ENCODE data around the gene MLLT3. TPM values are rescaled to one million over a fixed set of nuclear protein-coding genes. Genes with fewer than 3 reads are reported as not detected.
A peak's percentile ranks its signal among the peaks of the same experiment; 100 is the strongest.

MLLT3 gene
- total and polyA plus RNA-seq, 2 of the 13 experiments (the other 11 are each of a cell fraction or from before 2014, with no cell fraction given), result 12.3 to 12.6 TPM

GRCh38 chr9:20528253-20528652, 94.0 kb downstream of the MLLT3 start (continued):
- TF ChIP-seq ZBTB4 (CRISPR knock-in tag; IDR thresholded peaks at IDR 0.05; ENCODE audit: borderline replicate concordance) (no peak), DPF2 (CRISPR knock-in tag; IDR thresholded peaks at IDR 0.05; ENCODE audit: borderline replicate concordance, low read depth) (no peak), ELF1 (CRISPR knock-in tag; IDR thresholded peaks at IDR 0.05) (no peak), ZC3H4 (CRISPR knock-in tag; IDR thresholded peaks at IDR 0.05; ENCODE audit: borderline replicate concordance) (no peak), ZBTB7B (CRISPR knock-in tag; IDR thresholded peaks at IDR 0.05) (no peak), NFKBIZ (CRISPR knock-in tag; IDR thresholded peaks at IDR 0.05) (no peak)

GRCh38 chr9:20526500-20527319, 95.6 kb downstream of the MLLT3 start:
- no peak overlapping the region for H3K4me2 ChIP-seq (ENCODE audit: low read depth, low read length)
- H3K9me3 ChIP-seq (ENCODE audit: low read length), result no peaks in the 10 kb centered on the region
- intact Hi-C loops (cut with micrococcal nuclease; ENCODE audit: unreplicated experiment) (no loop called here), in situ Hi-C loops (cut with HindIII; ENCODE audit: extremely low pct_ligation_motif_present, low pct_unique_long_range_greater_than_20kb) (no loop called here)
- H3K4me3 ChIP-seq (replicated peaks in 1 of 3; ENCODE audit: insufficient read depth in 1 of 3, low read depth in 2 of 3, low read length in 3 of 3), result no peak overlapping the region
- no peak overlapping the region for H2AFZ ChIP-seq (ENCODE audit: low read length)
- peaks cover 13% of the 10 kb centered on the region for H3K4me1 ChIP-seq (ENCODE audit: insufficient read depth, low read length)
- no peak for FAIRE-seq
- ATAC-seq, result no peak
- no peaks in the 10 kb centered on the region for H3K27me3 ChIP-seq (ENCODE audit: control insufficient read depth in 1 of 2, insufficient read depth in 2 of 2, low read length in 2 of 2)
- peak; percentile 17 for DNase-seq (ENCODE audit: low spot score)
- no peaks in the 10 kb centered on the region for H4K20me1 ChIP-seq (ENCODE audit: insufficient read depth, low read length)
- CTCF ChIA-PET (ENCODE audit: low intra/inter-chr PET ratio, low total read pairs), result no interaction called here
- POLR2A ChIA-PET, result no interaction called here
- H3K9ac ChIP-seq (ENCODE audit: insufficient read depth, low read depth, low read length), result no peak overlapping the region
- no peaks in the 10 kb centered on the region for H3K79me2 ChIP-seq (ENCODE audit: insufficient read depth, low read length)
- no peak overlapping the region for H3K27ac ChIP-seq (ENCODE audit: extremely low read length, insufficient read depth, low read length)
- H3K36me3 ChIP-seq (replicated peaks in 1 of 2; ENCODE audit: control insufficient read depth in 1 of 2, insufficient read depth in 2 of 2, low read length in 2 of 2), result no peaks in the 10 kb centered on the region
- BruUV-seq (replicated peaks), result no TSS peak
- TF ChIP-seq SOX5 (CRISPR knock-in tag; IDR thresholded peaks at IDR 0.05; ENCODE audit: borderline replicate concordance), result peak; percentile 24; the same call in 1 of the 2 replicates
- TF ChIP-seq GPN1 (CRISPR knock-in tag; IDR thresholded peaks at IDR 0.05; ENCODE audit: borderline replicate concordance), result no peak
- no peak for TF ChIP-seq SOX13 (IDR thresholded peaks at IDR 0.05)
- peak in 1 of 2 experiments; percentile 41; a peak in 1 of 4 replicates for TF ChIP-seq SOX13 (CRISPR knock-in tag; conservative IDR thresholded peaks at IDR 0.05 in 1 of 2, IDR thresholded peaks at IDR 0.05 in 1 of 2)
- TF ChIP-seq TEAD3 (CRISPR knock-in tag; optimal IDR thresholded peaks at IDR 0.05; ENCODE audit: borderline replicate concordance), result peak; percentile 34
- TF ChIP-seq BCL6 (CRISPR knock-in tag; IDR thresholded peaks at IDR 0.05), result peak; percentile 96
- peak; percentile 37; the same call in 1 of the 2 replicates for TF ChIP-seq RARA (CRISPR knock-in tag; IDR thresholded peaks at IDR 0.05)
- 52% methylated on average over 1 of the region's 1 CpG for WGBS (ENCODE audit: low lambda C conversion rate)

All from HepG2 (cell line).